Ecto neural progenitor cell (in vitro differentiated cells): ENCODE data around the gene FAM72C.
"Not testable (repeated sequence)": the region's sequence is repeated elsewhere in the genome, so short reads cannot be mapped to it uniquely, and the experiment has no call there.

Experiments used
- DNase-seq: peaks from one replicate; pipeline ENCODE4 v3.0.0-alpha.2; 2018; ENCODE audit warnings: low spot score

FAM72C gene

DNA sequence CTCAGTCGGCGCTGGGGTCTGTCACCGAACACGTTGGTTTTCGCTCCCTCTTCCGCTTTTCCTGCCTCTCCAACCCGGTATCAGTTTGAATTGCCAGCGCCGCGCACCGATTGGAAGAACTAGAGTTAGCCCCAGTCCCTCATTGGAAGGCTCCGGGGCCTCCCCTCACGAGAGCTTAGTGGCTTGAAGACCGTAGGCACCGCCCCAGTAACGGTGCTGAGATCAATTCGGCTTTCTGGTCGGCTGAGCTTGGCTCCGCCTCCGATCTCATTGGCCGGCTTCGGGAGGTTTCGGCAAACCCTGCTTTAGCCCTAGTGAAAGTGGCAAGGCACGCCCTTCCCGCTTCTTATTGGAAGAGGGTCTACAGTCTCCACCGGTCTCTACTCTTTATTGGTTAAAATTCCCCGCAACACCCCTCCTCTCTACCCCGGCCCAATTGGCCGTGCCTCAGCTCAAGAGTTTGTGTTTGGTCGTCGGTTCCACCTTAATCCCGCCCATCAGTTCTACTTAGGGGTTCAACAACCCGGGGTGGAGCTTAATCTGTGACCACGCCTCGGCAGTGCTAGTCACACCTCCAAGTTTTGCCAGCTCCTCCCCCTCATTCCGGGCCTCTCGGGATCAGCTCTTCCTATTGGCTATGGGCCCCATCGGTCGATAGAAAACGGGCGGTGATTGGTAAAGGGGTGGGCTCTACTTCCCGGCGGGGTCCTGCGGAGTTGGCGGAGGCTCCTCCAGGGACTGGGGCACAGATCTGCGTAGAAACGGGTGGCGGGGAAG, at the start of gene FAM72C:
Gene FAM72C (minus strand): TSS at position 63 of the 777 bp plus-strand sequence. CDS start 845 bp downstream, outside the sequence.
- not testable (repeated sequence) for DNase-seq

DNA sequence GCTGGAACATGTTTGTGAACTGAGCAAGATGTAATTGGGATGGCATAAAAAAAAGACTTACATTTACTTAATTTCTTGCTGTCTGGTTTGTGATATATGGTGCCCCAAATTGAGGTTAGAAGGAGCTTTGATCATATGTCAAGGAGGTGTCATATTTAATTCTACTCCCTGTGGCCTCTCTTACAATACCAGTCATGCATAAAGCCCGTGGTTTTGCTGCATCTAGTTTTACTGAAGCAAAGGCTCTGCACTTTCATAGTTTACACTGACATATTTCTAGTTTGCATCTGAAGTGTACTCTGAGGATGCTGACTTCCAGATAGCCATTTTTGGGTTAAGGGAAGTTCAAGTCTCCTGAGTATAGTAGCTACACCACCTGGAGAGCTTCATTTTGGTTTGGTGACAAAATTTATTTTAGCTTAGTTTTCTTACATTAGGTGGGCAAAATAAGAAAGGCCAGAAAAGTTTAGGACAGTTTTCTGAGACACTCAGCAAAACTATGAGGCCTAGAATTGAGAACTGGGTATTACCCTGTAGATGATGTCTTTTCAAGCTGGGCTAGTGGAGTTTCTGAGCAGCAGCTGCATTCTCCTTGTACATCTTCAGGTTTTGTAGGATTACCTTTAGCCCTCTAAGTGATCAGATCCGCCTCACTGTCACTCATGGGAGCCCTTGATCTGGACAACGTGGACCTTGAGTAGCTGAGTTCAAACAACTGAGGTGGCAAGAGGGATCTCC, 48.4 kb upstream of the FAM72C start:
- DNase-seq, result not testable (repeated sequence)

DNA sequence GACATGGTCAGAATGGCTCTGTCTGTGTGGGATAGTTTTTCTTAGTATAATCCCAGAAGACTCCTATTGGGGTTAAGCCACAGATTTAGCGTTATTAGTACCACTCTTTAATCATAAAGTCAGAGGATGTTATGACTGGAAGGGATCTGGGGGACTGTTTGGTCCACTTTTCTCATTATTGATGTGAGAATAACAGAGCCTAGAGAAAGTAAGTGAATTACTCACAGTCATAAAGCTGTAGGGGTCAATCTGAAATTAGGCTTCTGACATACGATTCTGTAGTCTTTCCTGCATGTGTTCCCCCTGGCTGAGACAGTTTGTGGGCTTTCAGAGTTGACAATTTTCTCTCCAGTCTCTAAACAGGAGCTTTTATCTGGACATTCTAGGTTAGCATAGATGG, 47.3 kb upstream of the FAM72C start:
- not testable (repeated sequence) for DNase-seq

DNA sequence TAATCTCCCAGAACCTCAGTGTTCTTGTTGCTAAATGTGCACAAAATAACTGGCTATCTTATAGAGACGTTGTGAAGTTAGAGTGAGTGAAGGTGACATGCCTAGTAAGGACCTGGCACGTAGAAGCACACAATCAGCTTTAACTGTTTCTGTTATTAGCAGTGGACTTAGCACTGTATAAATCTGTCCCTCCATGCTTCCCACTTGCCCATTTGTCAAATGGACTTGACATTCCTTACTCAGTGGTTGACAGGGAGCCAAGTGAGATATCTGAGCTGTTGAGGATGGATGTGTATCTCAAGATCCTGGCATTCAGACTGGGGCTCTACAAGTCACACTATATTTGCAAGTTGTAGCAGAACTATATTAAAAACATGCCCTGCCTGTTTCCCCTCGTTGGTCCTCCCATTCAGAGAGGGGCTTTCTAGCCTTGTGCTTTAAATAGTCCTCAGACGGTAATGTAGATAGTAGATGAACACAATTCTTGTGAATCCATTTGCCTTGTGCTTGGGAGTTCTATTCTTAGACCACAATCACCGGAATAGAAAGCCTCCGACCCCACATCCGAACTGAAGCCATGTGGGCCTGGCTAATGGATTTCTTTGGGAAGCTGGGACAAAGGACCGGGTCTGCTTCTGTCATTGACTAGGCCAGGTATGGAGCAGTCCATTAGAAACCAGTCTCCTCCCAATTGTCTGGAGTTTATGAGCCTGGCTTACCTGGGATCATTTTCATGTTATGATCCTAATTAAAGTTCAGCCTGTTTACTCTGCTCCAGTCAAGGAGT, 43.6 kb upstream of the FAM72C start:
- not testable (repeated sequence) for DNase-seq

DNA sequence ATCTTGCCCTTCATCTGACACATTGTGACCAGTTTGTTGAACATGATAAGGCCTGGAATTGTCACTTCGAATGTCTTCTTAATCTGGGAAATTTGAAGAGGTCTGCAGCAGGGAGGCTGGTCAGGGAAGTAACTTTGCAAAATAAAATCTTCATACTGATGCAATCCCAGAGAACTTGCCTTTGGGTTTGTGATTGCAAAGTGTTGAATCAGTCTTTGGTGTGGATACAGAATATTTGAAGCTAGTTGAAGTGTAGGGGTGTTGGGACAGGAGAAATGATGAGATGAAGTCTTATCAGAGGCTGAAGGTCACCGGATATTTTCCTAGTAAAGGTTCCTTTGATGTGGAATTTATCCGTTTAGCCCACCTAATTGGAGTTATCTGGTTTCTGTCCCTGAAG, 42.7 kb upstream of the FAM72C start:
- not testable (repeated sequence) for DNase-seq

DNA sequence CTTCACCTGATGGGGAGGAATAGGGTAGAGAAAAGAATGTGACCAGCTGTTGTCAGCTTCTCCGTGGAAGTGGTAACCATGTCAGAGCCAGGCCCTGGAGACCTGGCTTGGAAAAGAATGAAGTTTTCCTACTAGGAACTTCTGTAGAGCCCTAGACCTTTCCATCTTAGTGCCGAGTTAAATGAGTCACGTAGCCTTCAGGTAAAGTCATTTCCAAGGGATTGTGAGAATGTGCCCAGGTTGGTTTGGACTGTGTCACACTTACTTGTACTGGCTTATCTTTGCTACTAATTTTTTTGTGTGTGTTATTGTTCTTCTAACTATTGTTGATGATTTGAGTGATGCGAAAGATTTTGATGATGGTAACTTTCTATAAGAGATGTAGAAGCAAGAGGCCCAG, 42.3 kb upstream of the FAM72C start:
- not testable (repeated sequence) for DNase-seq

DNA sequence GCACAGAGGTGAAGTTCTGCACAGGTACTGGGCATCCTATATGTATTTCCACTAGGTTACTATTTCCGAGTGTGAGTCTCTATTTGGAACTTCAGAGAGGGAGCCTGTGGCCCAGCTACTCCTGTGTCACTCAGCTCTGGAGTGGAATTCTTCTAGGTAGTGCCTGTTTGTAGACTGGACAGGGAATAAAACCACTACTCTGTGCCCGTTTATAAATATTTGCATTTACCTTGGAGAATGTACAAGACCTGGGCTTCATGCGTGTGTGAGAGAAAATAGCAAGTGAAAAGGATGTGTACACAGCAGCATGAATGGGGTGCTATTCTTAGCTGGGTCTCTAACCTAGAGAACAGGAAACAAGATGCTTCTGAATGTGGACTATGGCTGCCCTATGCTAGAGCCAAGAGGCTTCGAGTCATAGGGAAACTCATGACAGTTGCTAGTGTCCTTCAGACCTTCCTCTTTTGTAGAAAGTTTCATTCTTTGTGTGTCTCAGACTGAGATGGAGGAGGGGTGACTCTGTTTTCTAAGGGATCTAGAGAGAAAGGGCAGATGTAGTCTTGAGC, 40.5 kb upstream of the FAM72C start:
- not testable (repeated sequence) for DNase-seq

DNA sequence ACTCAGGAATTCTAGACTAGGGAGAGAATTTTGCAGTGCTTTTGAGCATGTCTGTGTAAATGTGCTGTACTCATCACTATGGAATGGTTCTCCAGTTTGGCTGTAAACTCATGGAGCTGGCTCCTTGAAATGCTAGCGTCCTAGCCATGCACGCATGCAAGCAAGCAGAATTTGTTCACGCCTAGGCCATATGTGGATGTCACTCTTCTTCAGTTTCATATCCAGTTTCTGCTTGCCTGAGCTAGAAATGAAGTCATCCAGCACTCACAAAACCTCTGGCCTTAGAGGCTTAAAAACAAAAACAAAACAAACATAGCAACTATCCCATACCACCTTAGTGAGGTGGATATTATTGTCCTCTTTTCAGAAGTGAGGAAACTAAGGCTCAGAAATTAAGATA, 37.6 kb upstream of the FAM72C start:
- DNase-seq, result not testable (repeated sequence)

DNA sequence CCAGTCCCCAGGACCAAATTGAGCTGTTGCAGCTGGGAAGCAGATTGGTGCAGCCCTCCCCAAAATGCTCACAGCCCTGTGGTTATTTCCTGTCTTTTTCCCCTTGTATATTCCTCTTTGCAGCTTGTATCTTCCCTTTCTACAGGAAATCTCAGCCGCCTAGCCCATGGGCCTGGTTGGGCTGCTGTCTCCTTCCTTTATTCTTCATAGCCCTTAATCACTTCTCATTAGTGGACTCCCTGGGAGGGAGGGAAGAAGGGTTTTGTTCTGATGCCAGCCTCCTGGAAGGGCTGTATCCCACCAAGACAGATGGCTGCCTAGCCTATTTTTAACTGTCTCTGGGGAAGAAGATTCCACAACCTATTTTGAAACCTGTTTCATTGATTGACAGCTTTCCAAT, 32.5 kb upstream of the FAM72C start:
- DNase-seq, result not testable (repeated sequence)

DNA sequence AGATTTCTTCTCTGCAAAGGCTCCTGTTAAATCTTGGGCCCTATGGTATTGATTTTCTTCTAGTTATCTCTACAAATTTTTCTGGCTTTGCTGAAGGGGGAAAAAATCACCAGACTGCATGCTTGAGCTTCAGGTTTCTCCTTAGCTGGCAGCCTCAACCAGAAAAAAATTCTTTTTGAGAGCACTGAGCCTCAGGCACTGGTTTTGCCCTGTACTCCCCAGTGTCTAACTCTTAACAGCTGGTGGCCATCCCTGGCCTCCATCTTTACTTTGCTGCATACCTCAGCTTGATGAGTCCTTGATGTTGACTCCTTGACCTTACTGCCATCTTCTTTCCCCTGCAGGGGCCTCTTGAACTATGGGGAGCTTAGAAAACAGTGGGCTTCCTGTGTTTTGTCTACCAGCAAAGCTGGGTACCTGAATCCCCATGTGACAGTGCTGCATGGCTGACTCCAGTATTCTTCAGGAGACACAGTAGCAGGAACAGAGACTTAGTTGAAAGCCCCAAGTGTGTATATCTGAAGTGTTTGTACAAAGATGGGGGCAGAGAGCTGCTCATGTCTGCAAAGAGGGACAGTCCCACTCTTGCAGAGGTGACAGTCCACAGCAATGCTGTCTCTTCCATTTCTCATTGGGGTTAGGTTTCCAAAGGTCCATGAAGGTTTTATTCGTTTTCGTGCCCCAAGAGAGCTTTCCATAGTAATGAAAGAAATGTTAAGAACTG, 31.7 kb upstream of the FAM72C start:
- DNase-seq, result not testable (repeated sequence)

DNA sequence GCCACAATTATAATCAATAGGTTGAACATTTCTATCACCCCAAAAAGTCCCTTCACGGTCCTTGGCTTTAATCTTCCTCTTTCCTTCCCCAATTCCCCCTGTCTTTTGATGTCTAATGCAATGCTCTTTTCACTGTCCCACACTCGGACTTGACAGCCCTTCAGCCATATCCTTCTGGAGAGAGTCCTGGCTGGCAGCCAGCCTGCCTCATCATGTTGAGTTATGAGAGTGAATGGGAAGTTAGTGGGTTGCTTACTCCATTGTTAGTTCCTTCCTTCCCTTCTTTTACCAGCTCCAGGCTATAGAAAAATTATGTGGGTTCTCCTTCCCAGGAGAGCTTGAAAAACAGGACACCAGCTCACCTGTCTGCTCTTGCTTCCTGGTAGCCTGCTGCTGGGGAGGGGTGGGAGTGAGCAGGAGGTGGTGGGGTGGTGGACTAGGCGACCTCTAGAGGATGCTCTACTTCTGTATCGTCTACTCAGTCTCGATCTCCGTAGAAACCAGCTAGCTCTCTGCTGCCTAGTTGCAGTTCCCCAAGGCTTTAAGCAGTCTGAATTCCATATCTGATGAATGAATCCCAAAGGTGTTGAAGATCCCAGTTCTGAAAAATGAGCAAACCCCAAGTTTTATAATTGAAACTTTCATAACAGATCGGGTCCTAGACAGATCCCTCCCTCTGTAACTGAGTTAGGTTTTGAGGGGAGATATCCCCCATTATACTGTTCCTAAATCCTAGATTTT, 30.5 kb upstream of the FAM72C start:
- not testable (repeated sequence) for DNase-seq

DNA sequence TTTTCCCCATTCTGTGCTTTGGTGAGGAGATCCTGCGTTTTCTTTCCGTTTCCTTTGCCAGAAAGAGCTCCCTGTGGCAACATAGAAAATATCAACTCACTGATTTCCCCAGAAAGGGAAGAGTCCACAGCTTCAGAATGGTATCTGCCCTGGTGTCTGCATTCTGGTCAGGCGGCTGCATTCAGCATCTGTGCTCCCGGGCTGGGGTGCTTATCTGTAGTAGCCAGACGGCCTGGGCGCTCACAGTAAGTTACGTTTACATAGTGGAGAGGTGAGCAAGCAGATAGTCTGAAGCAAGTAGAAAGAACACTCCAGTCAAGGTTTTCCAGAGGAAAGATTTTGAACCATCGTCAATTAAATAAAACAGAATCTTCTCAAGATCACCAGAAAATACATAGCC, 29.3 kb upstream of the FAM72C start:
- not testable (repeated sequence) for DNase-seq

DNA sequence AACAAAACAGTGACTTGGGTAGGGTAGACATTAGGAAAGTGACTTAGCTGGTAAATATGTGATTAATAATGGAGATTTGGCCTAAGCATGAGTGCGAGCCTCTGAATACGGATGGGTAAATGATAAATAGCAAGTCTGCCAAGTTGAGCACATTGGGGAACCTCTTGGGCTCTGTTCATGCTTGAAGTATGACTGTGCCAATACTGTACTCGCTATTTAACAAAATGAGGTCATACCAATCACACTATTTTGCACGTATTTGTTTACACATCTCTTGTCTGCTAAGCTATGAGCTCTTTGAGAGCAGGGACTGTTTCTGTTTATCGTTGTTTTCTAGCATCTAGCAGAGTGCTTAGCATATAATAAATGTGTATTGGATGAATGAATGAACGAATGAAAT, 24.2 kb upstream of the FAM72C start:
- not testable (repeated sequence) for DNase-seq

DNA sequence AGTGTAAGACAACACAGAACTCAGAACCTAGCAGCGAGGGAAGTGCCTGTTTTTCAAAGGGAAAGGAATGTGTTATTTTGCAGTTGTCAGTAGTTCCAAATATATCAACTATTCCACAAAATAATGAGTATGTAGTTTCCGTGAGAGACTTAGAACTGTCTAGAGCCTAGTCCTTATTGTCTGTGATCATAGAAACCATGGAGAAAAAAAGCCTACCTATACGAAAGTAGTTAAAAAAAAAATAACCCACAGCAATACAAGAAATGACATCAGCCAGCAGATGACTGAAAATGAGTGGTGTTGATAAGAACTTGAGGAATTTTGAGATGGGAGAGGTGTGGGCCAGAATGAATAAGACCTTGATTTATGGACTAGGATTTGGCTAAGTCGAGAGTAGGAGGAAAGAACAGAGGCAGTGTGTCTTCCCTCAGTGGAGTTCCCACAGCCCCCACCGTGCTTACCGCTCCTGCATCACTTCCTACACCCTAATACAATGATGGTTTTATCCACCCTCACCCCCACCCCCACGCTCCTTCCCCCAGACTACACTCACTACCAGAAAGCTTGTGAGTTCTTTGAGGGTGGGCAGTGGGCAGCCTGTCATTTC, 21.6 kb upstream of the FAM72C start:
- not testable (repeated sequence) for DNase-seq

DNA sequence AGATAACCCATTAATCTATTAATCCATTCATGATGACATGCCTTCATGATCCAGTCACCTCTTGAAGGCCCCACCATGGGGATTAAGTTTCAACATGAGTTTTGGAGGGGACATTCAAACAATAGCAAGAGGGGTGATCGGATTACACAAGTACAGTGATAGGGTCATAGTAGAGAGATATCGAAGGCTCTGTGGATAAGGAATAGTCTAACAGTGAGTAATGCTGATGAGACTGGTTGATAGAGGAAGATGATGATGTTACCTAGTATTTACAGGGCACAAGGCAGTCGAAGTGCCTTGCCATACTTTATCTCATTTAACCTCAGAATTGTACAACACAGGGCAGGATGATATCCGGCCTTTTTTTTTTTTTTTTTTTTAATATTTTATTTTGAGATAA, 18.9 kb upstream of the FAM72C start:
- not testable (repeated sequence) for DNase-seq

DNA sequence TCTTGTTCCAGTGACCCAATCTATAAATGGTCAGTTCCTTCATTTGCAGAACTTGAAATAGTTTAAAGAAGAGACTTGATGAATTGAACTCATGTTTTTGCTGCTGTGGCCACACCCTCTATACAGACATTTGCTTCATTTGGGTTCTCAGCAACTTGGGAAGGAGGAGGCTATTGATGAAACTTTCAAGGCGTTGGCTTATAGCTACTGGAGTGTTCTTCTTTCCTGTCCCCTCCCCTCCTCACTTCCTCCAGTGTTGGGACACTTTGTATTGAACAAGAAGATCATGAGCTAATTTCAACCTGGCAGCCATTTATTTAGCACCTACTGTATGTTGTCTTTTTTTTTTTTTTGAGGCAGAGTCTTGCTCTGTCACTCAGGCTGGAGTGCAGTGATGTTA, 17.9 kb upstream of the FAM72C start:
- DNase-seq, result not testable (repeated sequence)

DNA sequence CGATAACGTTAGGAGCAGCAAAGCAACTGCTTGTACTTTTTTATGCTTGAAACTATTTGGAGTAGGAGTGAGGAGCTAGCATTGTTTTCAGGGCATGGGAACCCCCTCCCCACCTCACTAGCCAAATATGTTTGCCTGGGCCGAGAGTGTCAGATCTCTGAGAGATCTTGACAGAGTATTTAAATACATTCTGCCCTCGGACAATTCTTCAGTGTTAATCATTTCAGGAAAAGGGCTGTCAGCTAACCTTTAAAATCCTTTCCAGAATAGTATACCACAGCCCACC, 17.6 kb upstream of the FAM72C start:
- not testable (repeated sequence) for DNase-seq

DNA sequence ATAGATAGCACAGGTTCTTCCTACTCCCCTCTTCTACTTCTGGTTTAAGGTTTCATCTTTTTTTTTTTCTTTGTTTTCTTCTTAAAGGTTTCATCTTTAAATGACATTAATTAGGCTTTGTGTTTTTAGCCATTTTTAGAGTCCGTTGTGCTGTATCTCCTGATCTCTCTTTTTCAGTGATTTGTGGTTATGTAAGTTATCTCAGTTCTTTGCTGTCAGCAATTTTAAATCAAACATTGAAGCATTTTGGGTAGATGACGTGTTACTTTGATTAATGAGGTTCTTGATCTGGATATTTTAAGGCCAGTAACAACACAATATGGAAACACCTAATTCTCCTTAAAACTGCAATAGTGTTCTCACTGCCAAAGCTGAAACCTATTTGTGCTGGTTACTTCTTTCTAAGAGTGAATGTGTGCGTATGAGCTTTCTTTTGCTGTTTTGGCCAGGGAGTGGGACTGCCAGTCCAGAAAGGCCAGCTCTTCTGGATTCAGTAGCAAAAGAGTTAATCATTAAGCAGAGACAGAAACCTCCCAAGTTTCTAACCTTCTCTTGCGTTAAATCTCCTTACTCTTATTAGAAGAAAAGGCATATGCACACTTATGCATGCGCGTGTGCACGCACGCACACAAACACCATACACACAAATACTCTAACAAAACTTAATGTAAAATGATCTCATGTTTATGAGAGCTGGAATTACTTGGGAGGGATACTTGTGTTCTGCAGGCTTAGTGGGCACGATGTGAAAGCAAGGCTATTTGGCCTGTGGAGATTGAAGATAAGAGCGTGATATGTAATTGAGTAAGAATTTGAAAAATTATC, 17.0 kb upstream of the FAM72C start:
- DNase-seq, result not testable (repeated sequence)

DNA sequence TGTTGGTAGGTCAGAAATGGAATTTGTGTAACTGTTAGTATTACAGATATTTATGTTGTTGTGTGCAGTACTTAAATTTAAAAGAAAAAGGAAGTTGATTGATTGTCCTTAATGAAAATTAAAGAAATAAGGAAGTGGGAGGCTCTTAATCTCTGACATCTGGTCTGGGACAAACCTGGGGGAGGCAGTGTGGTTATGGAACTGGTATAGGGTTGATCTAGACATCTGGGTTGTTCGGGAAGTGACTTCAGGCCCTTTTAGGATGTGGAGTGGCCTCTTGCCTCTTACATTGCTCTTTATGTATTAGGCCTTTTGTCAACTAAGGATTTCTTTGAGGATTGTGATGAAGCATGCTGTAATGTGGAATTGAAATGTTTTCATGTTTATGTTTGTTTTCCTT, 16.1 kb upstream of the FAM72C start:
- not testable (repeated sequence) for DNase-seq
